GM19239 (cell line): ENCODE measurements around the gene NKX2-1.
"Not testable (repeated sequence)": the region's sequence is repeated elsewhere in the genome, so short reads cannot be mapped to it uniquely, and the experiment has no call there.

Source experiments
- DNase-seq: peaks from one replicate; pipeline ENCODE4 v3.0.0; 2011; ENCODE audit warnings: low spot score; ENCODE audit not compliant: insufficient read length
- FAIRE-seq: peaks from 2 replicates; lab custom pipeline; 2011; peaks lifted over from hg19 to GRCh38; lab: Jason Lieb, UNC

The NKX2-1 gene

GRCh38 chr14:36507847-36508417 is 12.1 kb downstream of the NKX2-1 start:
- no peak for FAIRE-seq
- no peak for DNase-seq

GRCh38 chr14:36506732-36507614 is 13.1 kb downstream of the NKX2-1 start:
- FAIRE-seq (no peak), DNase-seq (peak; percentile 4)

- FAIRE-seq = no peak
Observed at GRCh38 chr14:36505892-36506731, 13.9 kb downstream of the NKX2-1 start.

GRCh38 chr14:36505181-36505815 is 14.7 kb downstream of the NKX2-1 start:
- FAIRE-seq = no peak
- DNase-seq = peak; percentile 13

More at GRCh38 chr14:36505892-36506731, 13.9 kb downstream of the NKX2-1 start:
- DNase-seq = peak; percentile 1

GRCh38 chr14:36504771-36505175 is 15.3 kb downstream of the NKX2-1 start:
- DNase-seq = peak; percentile 2
- no peak for FAIRE-seq

- DNase-seq (no peak), FAIRE-seq (no peak)
Observed at GRCh38 chr14:36503771-36504741, 16.0 kb downstream of the NKX2-1 start.

- DNase-seq (no peak), FAIRE-seq (no peak)
Observed at GRCh38 chr14:36502558-36503508, 17.2 kb downstream of the NKX2-1 start.

- FAIRE-seq (no peak), DNase-seq (no peak)
Observed at GRCh38 chr14:36498938-36499337, 21.1 kb downstream of the NKX2-1 start.

- FAIRE-seq = no peak
- DNase-seq = no peak
Observed at GRCh38 chr14:36496346-36496745, 23.7 kb downstream of the NKX2-1 start.

- DNase-seq (no peak), FAIRE-seq (no peak)
Observed at GRCh38 chr14:36495666-36496065, 24.4 kb downstream of the NKX2-1 start.

- DNase-seq (no peak), FAIRE-seq (no peak)
Observed at GRCh38 chr14:36493761-36494160, 26.3 kb downstream of the NKX2-1 start.

GRCh38 chr14:36485773-36486172 is 34.3 kb downstream of the NKX2-1 start:
- FAIRE-seq (no peak), DNase-seq (no peak)

GRCh38 chr14:36479344-36479743 is 40.7 kb downstream of the NKX2-1 start:
- FAIRE-seq = no peak
- no peak for DNase-seq

GRCh38 chr14:36478782-36479181 is 41.2 kb downstream of the NKX2-1 start:
- DNase-seq = no peak
- FAIRE-seq = no peak

GRCh38 chr14:36477266-36477665 is 42.8 kb downstream of the NKX2-1 start:
- FAIRE-seq = no peak
- DNase-seq = no peak

- not testable (repeated sequence) for DNase-seq, FAIRE-seq
Observed at GRCh38 chr14:36476061-36476460, 44.0 kb downstream of the NKX2-1 start.

- FAIRE-seq (no peak), DNase-seq (no peak)
Observed at GRCh38 chr14:36474593-36474992, 45.4 kb downstream of the NKX2-1 start.

- FAIRE-seq = no peak
Observed at GRCh38 chr14:36471431-36471830, 48.6 kb downstream of the NKX2-1 start.

More at GRCh38 chr14:36471431-36471830, 48.6 kb downstream of the NKX2-1 start:
- DNase-seq = no peak
